Measurements from ENCODE around the gene ZNF823.
"Not testable (repeated sequence)": the region's sequence is repeated elsewhere in the genome, so short reads cannot be mapped to it uniquely, and the experiment has no call there.

ZNF823 gene

GRCh38 chr19:11738746-11739620, at the start of gene ZNF823:
Gene ZNF823, minus strand, starts transcription at chr19:11738946. Its CDS starts 127 bp downstream, at chr19:11738819.
- DNase-seq, result peak; percentile 100

GRCh38 chr19:11787536-11787935, 48.8 kb upstream of the ZNF823 start:
- DNase-seq, result no peak

GRCh38 chr19:11784356-11784755, 45.6 kb upstream of the ZNF823 start:
- DNase-seq, result no peak

GRCh38 chr19:11783767-11784166, 45.0 kb upstream of the ZNF823 start:
- no peak for DNase-seq

GRCh38 chr19:11781295-11782057, 42.7 kb upstream of the ZNF823 start:
- DNase-seq, result no peak

- no peak for DNase-seq
These were observed 41.8 kb upstream of the ZNF823 start for GRCh38 chr19:11780431-11781020.

- DNase-seq, result not testable (repeated sequence)
These were observed 37.9 kb upstream of the ZNF823 start for GRCh38 chr19:11776669-11777068.

- DNase-seq, result not testable (repeated sequence)
These were observed 32.8 kb upstream of the ZNF823 start for GRCh38 chr19:11771520-11771919.

- DNase-seq, result no peak
These were observed 31.2 kb upstream of the ZNF823 start for GRCh38 chr19:11769995-11770394.

- peak; percentile 28 for DNase-seq
These were observed 28.9 kb upstream of the ZNF823 start for GRCh38 chr19:11767633-11768133.

- peak; percentile 98 for DNase-seq
These were observed 28.1 kb upstream of the ZNF823 start, which contains the start of gene ZNF441 for GRCh38 chr19:11766597-11767591. Gene ZNF441, plus strand, starts transcription at chr19:11767000. Its CDS starts 194 bp downstream, at chr19:11767194.

- DNase-seq, result no peak
These were observed 24.9 kb upstream of the ZNF823 start for GRCh38 chr19:11763611-11764010.

GRCh38 chr19:11763117-11763516, 24.4 kb upstream of the ZNF823 start:
- no peak for DNase-seq

- DNase-seq, result no peak
These were observed 21.1 kb upstream of the ZNF823 start for GRCh38 chr19:11759805-11760204.

- no peak for DNase-seq
These were observed 18.2 kb upstream of the ZNF823 start for GRCh38 chr19:11756965-11757364.

- no peak for DNase-seq
These were observed 15.9 kb upstream of the ZNF823 start for GRCh38 chr19:11754663-11755062.

GRCh38 chr19:11752244-11752736, 13.5 kb upstream of the ZNF823 start:
- no peak for DNase-seq

GRCh38 chr19:11749751-11750150, 11.0 kb upstream of the ZNF823 start:
- DNase-seq, result no peak

- no peak for DNase-seq
These were observed 8.5 kb upstream of the ZNF823 start for GRCh38 chr19:11747277-11747676.

GRCh38 chr19:11745869-11746268, 7.1 kb upstream of the ZNF823 start:
- DNase-seq, result no peak

GRCh38 chr19:11737964-11738745, 591 bp downstream of the ZNF823 start:
- DNase-seq, result peak; percentile 71
